Heart left ventricle (tissue), 16 donors: ENCODE results near the gene LHFPL2. TPM values are rescaled to one million over a fixed set of nuclear protein-coding genes. Genes with fewer than 3 reads are reported as not detected.

ENCODE experiments used
- ATAC-seq, 4 donors: fragments of 200-7000 bp; cut with Tn5 transposase; one replicate each; pipeline ENCODE4 v1.9.1; 2020 to 2022; ENCODE audit warnings: moderate library complexity in 4 of 4, mild to moderate bottlenecking in 3 of 4, moderate number of reproducible peaks in 1 of 4
- DNase-seq, 5 donors: peaks; one replicate each; pipeline ENCODE4 v3.0.0-alpha.2; 2020
- H3K27ac ChIP-seq, 12 donors: fragments of 200-600 bp; sonication (generic) in 4 of 12; one replicate each; pipeline versions ENCODE4 v1.5.0 to v1.8.0; 2016 to 2022; ENCODE audit warnings: mild to moderate bottlenecking in 2 of 12
- H3K27me3 ChIP-seq, 9 donors: fragments of 200-600 bp; sonication (generic) in 2 of 9; one replicate each; pipeline versions ENCODE4 v1.5.1 to v1.8.0; 2016 to 2022; ENCODE audit warnings: mild to moderate bottlenecking in 3 of 9
- H3K36me3 ChIP-seq, 9 donors: fragments of 200-600 bp; sonication (generic) in 2 of 9; one replicate each; pipeline versions ENCODE4 v1.5.0 to v1.8.0; 2018 to 2022; ENCODE audit warnings: mild to moderate bottlenecking in 2 of 9
- H3K4me1 ChIP-seq, 12 donors: fragments of 200-600 bp; sonication (generic) in 4 of 12; one replicate each; pipeline versions ENCODE4 v1.5.0 to v1.8.0; 2016 to 2022; ENCODE audit warnings: mild to moderate bottlenecking in 3 of 12
- H3K4me3 ChIP-seq, 12 donors: fragments of 200-600 bp; sonication (generic) in 4 of 12; one replicate each; pipeline versions ENCODE4 v1.5.0 to v1.8.0; 2017 to 2022; ENCODE audit warnings: mild to moderate bottlenecking in 9 of 12, moderate library complexity in 4 of 12
- H3K9me3 ChIP-seq, 12 donors: fragments of 200-600 bp; sonication (generic) in 4 of 12; one replicate each; pipeline versions ENCODE4 v1.5.0 to v1.8.0; 2016 to 2022; ENCODE audit warnings: mild to moderate bottlenecking in 1 of 12
- POLR2A ChIP-seq, 2 donors: fragments of 450-650 bp; IDR thresholded peaks; one replicate each; pipeline ENCODE4 v1.6.1; 2017; ENCODE audit warnings: antibody characterized with exemption in 2 of 2, mild to moderate bottlenecking in 2 of 2, moderate library complexity in 2 of 2
- WGBS, 4 donors: extraction: QIAGEN DNeasy Blood & Tissue Kit in 2 of 4; methylation state at CpG; one replicate each; pipeline versions ENCODE4 v1.1.5 to v1.1.7; 2013 to 2018; 5-methylcytosine and 5-hydroxymethylcytosine counted together
- intact Hi-C, 10 donors: fragments of 100-400 bp; cut with DNase I; formaldehyde crosslinking; loops; one replicate each; pipeline versions ENCODE4 v1.11.1 to v1.14.2; 2022
- polyA plus RNA-seq, 2 donors: library from polyadenylated mRNA; stranded (reverse); fragments of 200-250 nt; gene quantifications; one replicate each; pipeline ENCODE4 v1.2.3, GENCODE V29; 2013
- total RNA-seq, 9 donors: library from RNA; depleted of rRNA in 2 of 9; stranded (reverse); fragments of >200 nt in 2 of 9; fragmentation: NEBNext Ultra II Directional in 3 of 9; extraction: Animal tissue kit (Norgen Biotek cat#: 25700) in 3 of 9; gene quantifications; one replicate each; pipeline versions ENCODE4 v1.1.0 to v1.2.4, GENCODE V29; 2016 to 2023
- TF ChIP-seq, protein P1 (sequence below), 12 donors: fragments of 200-600 bp; sonication (generic) in 4 of 12; IDR thresholded peaks; one replicate each; pipeline versions ENCODE4 v1.5.0 to v1.8.0; 2018 to 2022; ENCODE audit warnings: antibody characterized with exemption in 12 of 12, mild to moderate bottlenecking in 5 of 12
- donor health status: ischemic (EF 13 %, LVEDD 7.1; RV severe dilation, severe dysfunction).
- donor health status: healthy with polysubstance abuse.
- donor health status: DM: no; HTN: yes; CAD: no.
- donor health status: DM: no; HTN: no; CAD: no.
- donor health status: ischemic (EF 25% LVEDD 6.9; RV normal size, moderate dysfunction).
- donor health status: ischemic (EF 25% LVEDD 5.7; RV mildly dilated, moderate dysfunction).
- donor health status: healthy.
- donor health status: DM: yes; HTN: yes; CAD: no.
- donor health status: ischemic (EF 35%, LVEDD 5.7; RV mildly dilated, moderate dysfunction).
- donor health status: nonischemic (EF 11% LVEDD 7.7; RV severe dilation, severe dysfunction).
- donor health status: DM: yes; HTN: yes; CAD: no.
- donor health status: PGD.
- donor health status: ischemic (EF 29% LVEDD 5.4; RV normal size, mild dysfunction).
- donor health status: nonischemic (EF 23%, LVEDD 6.1; RV moderate dilation, normal function).

LHFPL2 gene
- total and polyA plus RNA-seq, 11 donors: 1.8 to 35.6 (median 10.1) TPM

- Histone ChIP-seq H3K27me3 (no peaks in the 10 kb centered on the region), H3K36me3 (no peaks in the 10 kb centered on the region), H3K27ac (peak overlapping the region in 2 of 12 donors; percentile 2 to 39), H3K4me3 (no peak overlapping the region), H3K4me1 (peaks cover 0 to 45% (median 20%) of the 10 kb centered on the region in 12 donors), H3K9me3 (peaks cover 0 to 5% (median 0%) of the 10 kb centered on the region in 12 donors)
- DNase-seq (no peak), ATAC-seq (peak in 1 of 4 donors; percentile 67)
- no peak for TF ChIP-seq POLR2A (IDR thresholded peaks at IDR 0.05)
- TF ChIP-seq, protein P1, sequence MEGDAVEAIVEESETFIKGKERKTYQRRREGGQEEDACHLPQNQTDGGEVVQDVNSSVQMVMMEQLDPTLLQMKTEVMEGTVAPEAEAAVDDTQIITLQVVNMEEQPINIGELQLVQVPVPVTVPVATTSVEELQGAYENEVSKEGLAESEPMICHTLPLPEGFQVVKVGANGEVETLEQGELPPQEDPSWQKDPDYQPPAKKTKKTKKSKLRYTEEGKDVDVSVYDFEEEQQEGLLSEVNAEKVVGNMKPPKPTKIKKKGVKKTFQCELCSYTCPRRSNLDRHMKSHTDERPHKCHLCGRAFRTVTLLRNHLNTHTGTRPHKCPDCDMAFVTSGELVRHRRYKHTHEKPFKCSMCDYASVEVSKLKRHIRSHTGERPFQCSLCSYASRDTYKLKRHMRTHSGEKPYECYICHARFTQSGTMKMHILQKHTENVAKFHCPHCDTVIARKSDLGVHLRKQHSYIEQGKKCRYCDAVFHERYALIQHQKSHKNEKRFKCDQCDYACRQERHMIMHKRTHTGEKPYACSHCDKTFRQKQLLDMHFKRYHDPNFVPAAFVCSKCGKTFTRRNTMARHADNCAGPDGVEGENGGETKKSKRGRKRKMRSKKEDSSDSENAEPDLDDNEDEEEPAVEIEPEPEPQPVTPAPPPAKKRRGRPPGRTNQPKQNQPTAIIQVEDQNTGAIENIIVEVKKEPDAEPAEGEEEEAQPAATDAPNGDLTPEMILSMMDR (IDR thresholded peaks at IDR 0.05): no peak
- intact Hi-C loops: no loop called here
- 64 to 81% (median 72%) methylated on average over 14 of the region's 14 CpGs for WGBS, 4 donors
These were observed 94.8 kb downstream of the LHFPL2 start for GRCh38 chr5:78553580-78554353.

GRCh38 chr5:78552729-78553342 lies 95.7 kb downstream of the LHFPL2 start:
- H3K4me1 ChIP-seq: peaks cover 6 to 54% (median 29%) of the 10 kb centered on the region in 12 donors
- no peaks in the 10 kb centered on the region for H3K27me3 ChIP-seq
- ATAC-seq: no peak
- H3K9me3 ChIP-seq: peaks cover 0 to 5% (median 0%) of the 10 kb centered on the region in 12 donors
- no peak overlapping the region for H3K27ac ChIP-seq
- intact Hi-C loops: no loop called here
- no peak for TF ChIP-seq POLR2A (IDR thresholded peaks at IDR 0.05)
- TF ChIP-seq, protein P1 (IDR thresholded peaks at IDR 0.05): no peak
- H3K4me3 ChIP-seq: no peak overlapping the region
- no peaks in the 10 kb centered on the region for H3K36me3 ChIP-seq
- DNase-seq: no peak
- 89 to 92% (median 91%) methylated on average over 12 of the region's 12 CpGs for WGBS, 4 donors

DNA sequence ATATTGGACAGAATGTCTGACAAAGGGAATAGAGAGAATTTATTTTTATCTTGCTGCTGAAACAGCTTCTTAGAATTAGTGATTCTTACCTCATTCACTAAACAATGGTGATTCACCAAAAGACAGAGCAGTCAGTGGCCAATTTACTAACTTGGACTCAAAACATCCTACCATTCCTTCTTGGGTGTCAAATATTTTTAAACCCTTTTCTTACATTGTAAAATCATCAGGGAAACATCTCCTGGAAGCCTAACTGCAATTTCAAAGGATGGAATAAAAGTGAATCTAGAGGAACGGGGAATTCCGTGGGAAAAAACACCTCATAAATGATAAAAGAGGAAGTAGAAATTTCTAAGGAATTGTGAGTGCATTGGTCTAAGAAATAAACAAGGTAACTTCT lies 97.7 kb downstream of the LHFPL2 start:
- H3K36me3 ChIP-seq: no peaks in the 10 kb centered on the region
- TF ChIP-seq, protein P1 (IDR thresholded peaks at IDR 0.05): no peak
- TF ChIP-seq POLR2A (IDR thresholded peaks at IDR 0.05): no peak
- H3K9me3 ChIP-seq: peaks cover 0 to 5% (median 0%) of the 10 kb centered on the region in 12 donors
- H3K27ac ChIP-seq: peak overlapping the region in 3 of 12 donors; percentile 34 to 89 (median 89)
- H3K4me1 ChIP-seq: peaks cover 15 to 74% (median 46%) of the 10 kb centered on the region in 12 donors
- H3K4me3 ChIP-seq: no peak overlapping the region
- no peaks in the 10 kb centered on the region for H3K27me3 ChIP-seq
- ATAC-seq: no peak
- WGBS, 4 donors: 65 to 72% (median 67%) methylated on average over 2 of the region's 2 CpGs
- no peak for DNase-seq
- intact Hi-C loops: no loop called here

GRCh38 chr5:78549043-78549442 lies 99.5 kb downstream of the LHFPL2 start:
- H3K27ac ChIP-seq: peak overlapping the region in 10 of 12 donors; percentile 72 to 91 (median 85)
- ATAC-seq: peak; percentile 6 to 61 (median 12)
- no peak for TF ChIP-seq POLR2A (IDR thresholded peaks at IDR 0.05)
- TF ChIP-seq, protein P1 (IDR thresholded peaks at IDR 0.05): no peak
- no peaks in the 10 kb centered on the region for H3K27me3 ChIP-seq
- H3K36me3 ChIP-seq: no peaks in the 10 kb centered on the region
- intact Hi-C loops: loop anchor here in 7 of 10 donors (5.0 to 10.0 kb wide), 7 partner anchors 46 to 358 kb away; partner anchors contain the start of gene LHFPL2 (in 5 of the 7)
- peaks cover 0 to 5% (median 0%) of the 10 kb centered on the region in 12 donors for H3K9me3 ChIP-seq
- peak overlapping the region in 1 of 12 donors; percentile 29 for H3K4me3 ChIP-seq
- 62 to 82% (median 69%) methylated on average over 5 of the region's 5 CpGs for WGBS, 4 donors
- peak in 1 of 5 donors; percentile 64 for DNase-seq
- H3K4me1 ChIP-seq: peaks cover 15 to 80% (median 48%) of the 10 kb centered on the region in 12 donors
